ENCODE measurements around the gene EFHC1.

GRCh38 chr6:52483671-52484003 is 63.5 kb downstream of the EFHC1 start:
- TF ChIP-seq POLR2AphosphoS5 (IDR thresholded peaks at IDR 0.05): no peak
- TF ChIP-seq CTCF (IDR thresholded peaks at IDR 0.05): no peak
- TF ChIP-seq POLR2A (IDR thresholded peaks at IDR 0.05): no peak
- no peak for TF ChIP-seq EP300 (IDR thresholded peaks at IDR 0.05)
